Sigmoid colon (tissue), 4 donors: ENCODE data around the gene PFDN4.

Experiments
- CTCF ChIP-seq, 4 experiments: fragments of 450-650 bp in 3 of 4; fragments of 200-600 bp in 1 of 4; IDR thresholded peaks; one replicate each; pipeline ENCODE4 v1.5.1; 2016 to 2019; ENCODE audit warnings: antibody characterized with exemption in 4 of 4, mild to moderate bottlenecking in 3 of 4, moderate library complexity in 2 of 4
- POLR2AphosphoS5 ChIP-seq, 4 donors: sonication (generic); formaldehyde crosslinking; IDR thresholded peaks; one replicate each; pipeline ENCODE4 v1.6.1; 2017; ENCODE audit warnings: antibody characterized with exemption in 4 of 4

GRCh38 chr20:54205450-54205849 is 2.4 kb upstream of the PFDN4 start:
- TF ChIP-seq CTCF (IDR thresholded peaks at IDR 0.05) (no peak), POLR2AphosphoS5 (IDR thresholded peaks at IDR 0.05) (no peak)
